Astrocyte (in vitro differentiated cells and primary cell): Measurements from ENCODE around the gene HSD17B11. TPM values are rescaled to one million over a fixed set of nuclear protein-coding genes. Genes with fewer than 3 reads are reported as not detected.
"Not testable (repeated sequence)": the region's sequence is repeated elsewhere in the genome, so short reads cannot be mapped to it uniquely, and the experiment has no call there.

Experiments used
- DNase-seq: peaks from one replicate; pipeline ENCODE4 v3.0.0-alpha.2; 2010; ENCODE audit warnings: low read depth
- FAIRE-seq: peaks from 2 replicates; lab custom pipeline; 2011; peaks lifted over from hg19 to GRCh38; lab: Jason Lieb, UNC
- H2AFZ ChIP-seq: 2 replicates; pipeline ENCODE4 v1.6.0; 2012; ENCODE audit warnings: low read depth, low read length, inconsistent platforms
- H3K27ac ChIP-seq: 2 replicates; pipeline ENCODE4 v1.5.1; 2011; ENCODE audit warnings: low read depth, low read length, inconsistent platforms
- H3K27me3 ChIP-seq: 2 replicates; pipeline ENCODE4 v1.6.0; 2011; ENCODE audit warnings: low read length, inconsistent platforms; ENCODE audit not compliant: insufficient read depth
- H3K36me3 ChIP-seq: 2 replicates; pipeline ENCODE4 v1.5.1; 2011; ENCODE audit warnings: low read length, inconsistent platforms; ENCODE audit not compliant: insufficient read depth
- H3K4me1 ChIP-seq: 2 replicates; pipeline ENCODE4 v1.5.1; 2011; ENCODE audit warnings: low read length, inconsistent platforms; ENCODE audit not compliant: insufficient read depth
- H3K4me2 ChIP-seq: 2 replicates; pipeline ENCODE4 v1.6.0; 2012; ENCODE audit warnings: low read length, inconsistent platforms
- H3K4me3 ChIP-seq: 2 replicates; pipeline ENCODE4 v1.5.1; 2011; ENCODE audit warnings: low read depth, mild to moderate bottlenecking, low read length, inconsistent platforms; ENCODE audit not compliant: insufficient read depth
- H3K79me2 ChIP-seq: 2 replicates; pipeline ENCODE4 v1.6.0; 2012; ENCODE audit warnings: mild to moderate bottlenecking, low read length, inconsistent platforms; ENCODE audit not compliant: insufficient read depth
- H3K9ac ChIP-seq: 2 replicates; pipeline ENCODE4 v1.6.0; 2012; ENCODE audit warnings: mild to moderate bottlenecking, low read length, inconsistent platforms
- H3K9me3 ChIP-seq: 2 replicates; pipeline ENCODE4 v1.5.1; 2012; ENCODE audit warnings: low read depth, mild to moderate bottlenecking, low read length, inconsistent platforms; ENCODE audit not compliant: insufficient read depth
- H4K20me1 ChIP-seq: 2 replicates; pipeline ENCODE4 v1.6.0; 2012; ENCODE audit warnings: low read length, inconsistent platforms; ENCODE audit not compliant: insufficient read depth
- H3K27ac Mint-ChIP-seq: one replicate; pipeline ENCODE4 v1.8.0; 2021; ENCODE audit warnings: mild to moderate bottlenecking, mixed read lengths; ENCODE audit not compliant: unreplicated experiment
- H3K27me3 Mint-ChIP-seq: one replicate; pipeline ENCODE4 v1.8.0; 2021; ENCODE audit warnings: low read depth, mixed read lengths; ENCODE audit not compliant: unreplicated experiment
- H3K36me3 Mint-ChIP-seq: one replicate; pipeline ENCODE4 v1.8.0; 2021; ENCODE audit warnings: low read depth, mixed read lengths; ENCODE audit not compliant: unreplicated experiment
- H3K4me1 Mint-ChIP-seq: one replicate; pipeline ENCODE4 v1.8.0; 2021; ENCODE audit warnings: low read depth, mixed read lengths; ENCODE audit not compliant: unreplicated experiment
- H3K4me3 Mint-ChIP-seq: one replicate; pipeline ENCODE4 v1.8.0; 2021; ENCODE audit warnings: mild to moderate bottlenecking, moderate library complexity, mixed read lengths; ENCODE audit not compliant: unreplicated experiment
- H3K9me3 Mint-ChIP-seq: one replicate; pipeline ENCODE4 v1.8.0; 2021; ENCODE audit warnings: mild to moderate bottlenecking, mixed read lengths; ENCODE audit not compliant: unreplicated experiment
- CTCF ChIP-seq: IDR thresholded peaks from 2 replicates; pipeline ENCODE4 v1.5.1; 2011; ENCODE audit warnings: low read depth, mild to moderate bottlenecking, inconsistent platforms, low read length, moderate library complexity; ENCODE audit not compliant: insufficient read depth
- EZH2 ChIP-seq: IDR thresholded peaks from 2 replicates; pipeline ENCODE4 v1.6.1; 2012; ENCODE audit warnings: mild to moderate bottlenecking, low read length, inconsistent platforms; ENCODE audit not compliant: insufficient read depth
- total RNA-seq: library from RNA; stranded (reverse); gene quantifications from 2 replicates; pipeline ENCODE4 v1.2.1, GENCODE V29; 2021

HSD17B11 gene
- total RNA-seq, 1 donor from 2014 or later: 34.0 TPM

GRCh38 chr4:87406462-87406861, 15.5 kb upstream of the HSD17B11 start:
- Histone ChIP-seq H3K4me3 (no peak overlapping the region), H3K9ac (no peak overlapping the region), H3K9me3 (peaks cover 3% of the 10 kb centered on the region), H3K36me3 (no peaks in the 10 kb centered on the region), H2AFZ (no peak overlapping the region), H3K4me1 (no peaks in the 10 kb centered on the region), H3K27ac (no peak overlapping the region), H4K20me1 (no peaks in the 10 kb centered on the region), H3K79me2 (no peaks in the 10 kb centered on the region), H3K27me3 (no peaks in the 10 kb centered on the region), H3K4me2 (no peak overlapping the region)
- Mint-ChIP-seq H3K4me3 (no peak overlapping the region), H3K4me1 (peaks cover 39% of the 10 kb centered on the region), H3K27me3 (no peaks in the 10 kb centered on the region), H3K9me3 (peaks cover 15% of the 10 kb centered on the region), H3K36me3 (peaks cover 3% of the 10 kb centered on the region), H3K27ac (no peak overlapping the region)
- FAIRE-seq: no peak
- TF ChIP-seq CTCF (no peak), EZH2 (no peak)
- no peak for DNase-seq

- Histone ChIP-seq H3K27ac (no peak overlapping the region), H3K4me1 (no peaks in the 10 kb centered on the region), H3K4me3 (no peak overlapping the region), H3K27me3 (no peaks in the 10 kb centered on the region), H2AFZ (no peak overlapping the region), H4K20me1 (no peaks in the 10 kb centered on the region), H3K36me3 (no peaks in the 10 kb centered on the region), H3K9me3 (peaks cover 3% of the 10 kb centered on the region), H3K9ac (no peak overlapping the region), H3K4me2 (no peak overlapping the region), H3K79me2 (no peaks in the 10 kb centered on the region)
- FAIRE-seq (no peak), DNase-seq (peak; percentile 49)
- H3K9me3 Mint-ChIP-seq: peaks cover 15% of the 10 kb centered on the region
- H3K27me3 Mint-ChIP-seq: no peaks in the 10 kb centered on the region
- H3K36me3 Mint-ChIP-seq: peaks cover 3% of the 10 kb centered on the region
- no peak for TF ChIP-seq EZH2
- no peak for TF ChIP-seq CTCF
- no peak overlapping the region for H3K4me3 Mint-ChIP-seq
- H3K4me1 Mint-ChIP-seq: peaks cover 33% of the 10 kb centered on the region
- no peak overlapping the region for H3K27ac Mint-ChIP-seq
Observed at GRCh38 chr4:87405211-87405820, 14.3 kb upstream of the HSD17B11 start.

GRCh38 chr4:87403732-87404131, 12.7 kb upstream of the HSD17B11 start:
- H2AFZ ChIP-seq, H3K36me3 Mint-ChIP-seq, H3K9me3 ChIP-seq, H3K79me2 ChIP-seq, H3K4me1 ChIP-seq, H3K4me3 ChIP-seq, H4K20me1 ChIP-seq, H3K9ac ChIP-seq, H3K27me3 ChIP-seq, H3K27ac Mint-ChIP-seq, H3K4me2 ChIP-seq, H3K36me3 ChIP-seq, H3K27ac ChIP-seq, H3K4me3 Mint-ChIP-seq, H3K27me3 Mint-ChIP-seq, FAIRE-seq: not testable (repeated sequence)
- H3K9me3 Mint-ChIP-seq: peaks cover 15% of the 10 kb centered on the region
- H3K4me1 Mint-ChIP-seq: peaks cover 21% of the 10 kb centered on the region
- peak; percentile 58 for DNase-seq
